Measurements from ENCODE around the gene COMMD4.
"Not testable (repeated sequence)": the region's sequence is repeated elsewhere in the genome, so short reads cannot be mapped to it uniquely, and the experiment has no call there.

COMMD4 gene

GRCh38 chr15:75313116-75313845, 22.6 kb upstream of the COMMD4 start:
- no peak overlapping the region for H3K27ac ChIP-seq (ENCODE audit: low read length)
- no peaks in the 10 kb centered on the region for H3K9me3 ChIP-seq (ENCODE audit: control insufficient read depth in 2 of 2, low read length in 2 of 2)
- no peak overlapping the region for H3K9ac ChIP-seq (ENCODE audit: low read length in 2 of 2)
- no peak overlapping the region for H3K4me3 ChIP-seq (ENCODE audit: low read length in 2 of 2)
- peaks cover 2 to 4% of the 10 kb centered on the region in 2 donors for H3K27me3 ChIP-seq (ENCODE audit: control insufficient read depth in 1 of 2, insufficient read depth in 2 of 2, low read length in 2 of 2)
- H3K4me1 ChIP-seq (ENCODE audit: control insufficient read depth, insufficient read depth, low read length), result no peaks in the 10 kb centered on the region
- H3K36me3 ChIP-seq (ENCODE audit: control insufficient read depth in 2 of 2, insufficient read depth in 2 of 2, low read length in 2 of 2), result no peaks in the 10 kb centered on the region

GRCh38 chr15:75314552-75315290, 21.1 kb upstream of the COMMD4 start:
- Histone ChIP-seq H3K9ac (ENCODE audit: low read length in 2 of 2) (no peak overlapping the region), H3K4me1 (ENCODE audit: control insufficient read depth, insufficient read depth, low read length) (no peaks in the 10 kb centered on the region), H3K36me3 (ENCODE audit: control insufficient read depth in 2 of 2, insufficient read depth in 2 of 2, low read length in 2 of 2) (no peaks in the 10 kb centered on the region), H3K4me3 (ENCODE audit: low read length in 2 of 2) (no peak overlapping the region), H3K27me3 (ENCODE audit: control insufficient read depth in 1 of 2, insufficient read depth in 2 of 2, low read length in 2 of 2) (peaks cover 0 to 2% of the 10 kb centered on the region in 2 donors), H3K27ac (ENCODE audit: low read length) (no peak overlapping the region), H3K9me3 (ENCODE audit: control insufficient read depth in 2 of 2, low read length in 2 of 2) (no peaks in the 10 kb centered on the region)

GRCh38 chr15:75319231-75319897, 16.5 kb upstream of the COMMD4 start:
- H3K27ac ChIP-seq (ENCODE audit: low read length); H3K4me3 ChIP-seq (ENCODE audit: low read length in 2 of 2); H3K36me3 ChIP-seq (ENCODE audit: control insufficient read depth in 2 of 2, insufficient read depth in 2 of 2, low read length in 2 of 2); H3K9ac ChIP-seq (ENCODE audit: low read length in 2 of 2); H3K9me3 ChIP-seq (ENCODE audit: control insufficient read depth in 2 of 2, low read length in 2 of 2); H3K27me3 ChIP-seq (ENCODE audit: control insufficient read depth in 1 of 2, insufficient read depth in 2 of 2, low read length in 2 of 2); H3K4me1 ChIP-seq (ENCODE audit: control insufficient read depth, insufficient read depth, low read length): not testable (repeated sequence)

GRCh38 chr15:75321711-75322110, 14.2 kb upstream of the COMMD4 start:
- Histone ChIP-seq H3K9ac (ENCODE audit: low read length in 2 of 2) (no peak overlapping the region), H3K4me3 (ENCODE audit: low read length in 2 of 2) (no peak overlapping the region), H3K36me3 (ENCODE audit: control insufficient read depth in 2 of 2, insufficient read depth in 2 of 2, low read length in 2 of 2) (no peaks in the 10 kb centered on the region), H3K27me3 (ENCODE audit: control insufficient read depth in 1 of 2, insufficient read depth in 2 of 2, low read length in 2 of 2) (no peaks in the 10 kb centered on the region), H3K4me1 (ENCODE audit: control insufficient read depth, insufficient read depth, low read length) (no peaks in the 10 kb centered on the region), H3K27ac (ENCODE audit: low read length) (no peak overlapping the region), H3K9me3 (ENCODE audit: control insufficient read depth in 2 of 2, low read length in 2 of 2) (no peaks in the 10 kb centered on the region)

GRCh38 chr15:75325922-75326321, 9.9 kb upstream of the COMMD4 start:
- Histone ChIP-seq H3K36me3 (ENCODE audit: control insufficient read depth in 2 of 2, insufficient read depth in 2 of 2, low read length in 2 of 2) (no peaks in the 10 kb centered on the region), H3K27me3 (ENCODE audit: control insufficient read depth in 1 of 2, insufficient read depth in 2 of 2, low read length in 2 of 2) (no peaks in the 10 kb centered on the region), H3K4me3 (ENCODE audit: low read length in 2 of 2) (no peak overlapping the region), H3K9ac (ENCODE audit: low read length in 2 of 2) (no peak overlapping the region), H3K4me1 (ENCODE audit: control insufficient read depth, insufficient read depth, low read length) (no peaks in the 10 kb centered on the region), H3K27ac (ENCODE audit: low read length) (no peak overlapping the region), H3K9me3 (ENCODE audit: control insufficient read depth in 2 of 2, low read length in 2 of 2) (no peaks in the 10 kb centered on the region)

GRCh38 chr15:75327005-75327404, 8.9 kb upstream of the COMMD4 start:
- Histone ChIP-seq H3K4me3 (ENCODE audit: low read length in 2 of 2) (no peak overlapping the region), H3K27me3 (ENCODE audit: control insufficient read depth in 1 of 2, insufficient read depth in 2 of 2, low read length in 2 of 2) (no peaks in the 10 kb centered on the region), H3K27ac (ENCODE audit: low read length) (no peak overlapping the region), H3K9ac (ENCODE audit: low read length in 2 of 2) (no peak overlapping the region), H3K4me1 (ENCODE audit: control insufficient read depth, insufficient read depth, low read length) (no peaks in the 10 kb centered on the region), H3K9me3 (ENCODE audit: control insufficient read depth in 2 of 2, low read length in 2 of 2) (no peaks in the 10 kb centered on the region), H3K36me3 (ENCODE audit: control insufficient read depth in 2 of 2, insufficient read depth in 2 of 2, low read length in 2 of 2) (no peaks in the 10 kb centered on the region)

- no peaks in the 10 kb centered on the region for H3K9me3 ChIP-seq (ENCODE audit: control insufficient read depth in 2 of 2, low read length in 2 of 2)
- no peaks in the 10 kb centered on the region for H3K4me1 ChIP-seq (ENCODE audit: control insufficient read depth, insufficient read depth, low read length)
- H3K9ac ChIP-seq (ENCODE audit: low read length in 2 of 2), result no peak overlapping the region
- H3K36me3 ChIP-seq (ENCODE audit: control insufficient read depth in 2 of 2, insufficient read depth in 2 of 2, low read length in 2 of 2), result no peaks in the 10 kb centered on the region
- no peak overlapping the region for H3K27ac ChIP-seq (ENCODE audit: low read length)
- H3K4me3 ChIP-seq (ENCODE audit: low read length in 2 of 2), result no peak overlapping the region
- no peaks in the 10 kb centered on the region for H3K27me3 ChIP-seq (ENCODE audit: control insufficient read depth in 1 of 2, insufficient read depth in 2 of 2, low read length in 2 of 2)
These were observed 8.4 kb upstream of the COMMD4 start for GRCh38 chr15:75327491-75327890.

- no peak overlapping the region for H3K9ac ChIP-seq (ENCODE audit: low read length in 2 of 2)
These were observed 7.2 kb upstream of the COMMD4 start for GRCh38 chr15:75328493-75329314.

GRCh38 chr15:75329571-75329970, 6.3 kb upstream of the COMMD4 start:
- Histone ChIP-seq H3K27me3 (ENCODE audit: control insufficient read depth in 1 of 2, insufficient read depth in 2 of 2, low read length in 2 of 2) (no peaks in the 10 kb centered on the region), H3K27ac (ENCODE audit: low read length) (no peak overlapping the region), H3K9me3 (ENCODE audit: control insufficient read depth in 2 of 2, low read length in 2 of 2) (no peaks in the 10 kb centered on the region), H3K4me3 (ENCODE audit: low read length in 2 of 2) (no peak overlapping the region), H3K36me3 (ENCODE audit: control insufficient read depth in 2 of 2, insufficient read depth in 2 of 2, low read length in 2 of 2) (no peaks in the 10 kb centered on the region), H3K4me1 (ENCODE audit: control insufficient read depth, insufficient read depth, low read length) (no peaks in the 10 kb centered on the region), H3K9ac (ENCODE audit: low read length in 2 of 2) (no peak overlapping the region)

More at GRCh38 chr15:75328493-75329314, 7.2 kb upstream of the COMMD4 start:
- Histone ChIP-seq H3K4me3 (ENCODE audit: low read length in 2 of 2) (no peak overlapping the region), H3K4me1 (ENCODE audit: control insufficient read depth, insufficient read depth, low read length) (no peaks in the 10 kb centered on the region), H3K36me3 (ENCODE audit: control insufficient read depth in 2 of 2, insufficient read depth in 2 of 2, low read length in 2 of 2) (no peaks in the 10 kb centered on the region), H3K27me3 (ENCODE audit: control insufficient read depth in 1 of 2, insufficient read depth in 2 of 2, low read length in 2 of 2) (no peaks in the 10 kb centered on the region), H3K9me3 (ENCODE audit: control insufficient read depth in 2 of 2, low read length in 2 of 2) (no peaks in the 10 kb centered on the region), H3K27ac (ENCODE audit: low read length) (no peak overlapping the region)

GRCh38 chr15:75332093-75332492, 3.8 kb upstream of the COMMD4 start:
- H3K27me3 ChIP-seq (ENCODE audit: control insufficient read depth in 1 of 2, insufficient read depth in 2 of 2, low read length in 2 of 2); H3K36me3 ChIP-seq (ENCODE audit: control insufficient read depth in 2 of 2, insufficient read depth in 2 of 2, low read length in 2 of 2); H3K4me3 ChIP-seq (ENCODE audit: low read length in 2 of 2); H3K9ac ChIP-seq (ENCODE audit: low read length in 2 of 2); H3K4me1 ChIP-seq (ENCODE audit: control insufficient read depth, insufficient read depth, low read length); H3K9me3 ChIP-seq (ENCODE audit: control insufficient read depth in 2 of 2, low read length in 2 of 2); H3K27ac ChIP-seq (ENCODE audit: low read length): not testable (repeated sequence)
